ENCODE measurements around the gene PACRG.

DNA sequence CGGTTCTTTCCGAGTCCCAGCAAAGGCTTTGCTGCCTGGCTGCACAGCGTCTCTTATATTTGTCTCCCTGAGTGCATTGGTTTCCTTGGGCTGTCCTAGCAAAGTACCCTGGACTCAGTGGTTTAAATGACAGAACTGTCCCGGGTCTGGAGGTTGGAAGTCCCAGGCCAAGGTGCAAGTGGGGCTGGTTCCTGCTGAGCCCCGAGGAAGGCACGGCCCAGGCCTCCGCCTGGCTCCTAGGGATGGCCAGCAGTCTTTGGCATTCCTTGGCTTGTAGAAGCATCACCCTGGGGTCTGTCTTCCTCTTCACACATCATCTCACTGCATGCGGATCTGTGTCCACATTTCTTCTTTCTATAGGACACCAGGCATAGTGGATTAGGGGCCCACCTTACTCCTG, 621.9 kb downstream of the PACRG start:
- TF ChIP-seq, protein P1, sequence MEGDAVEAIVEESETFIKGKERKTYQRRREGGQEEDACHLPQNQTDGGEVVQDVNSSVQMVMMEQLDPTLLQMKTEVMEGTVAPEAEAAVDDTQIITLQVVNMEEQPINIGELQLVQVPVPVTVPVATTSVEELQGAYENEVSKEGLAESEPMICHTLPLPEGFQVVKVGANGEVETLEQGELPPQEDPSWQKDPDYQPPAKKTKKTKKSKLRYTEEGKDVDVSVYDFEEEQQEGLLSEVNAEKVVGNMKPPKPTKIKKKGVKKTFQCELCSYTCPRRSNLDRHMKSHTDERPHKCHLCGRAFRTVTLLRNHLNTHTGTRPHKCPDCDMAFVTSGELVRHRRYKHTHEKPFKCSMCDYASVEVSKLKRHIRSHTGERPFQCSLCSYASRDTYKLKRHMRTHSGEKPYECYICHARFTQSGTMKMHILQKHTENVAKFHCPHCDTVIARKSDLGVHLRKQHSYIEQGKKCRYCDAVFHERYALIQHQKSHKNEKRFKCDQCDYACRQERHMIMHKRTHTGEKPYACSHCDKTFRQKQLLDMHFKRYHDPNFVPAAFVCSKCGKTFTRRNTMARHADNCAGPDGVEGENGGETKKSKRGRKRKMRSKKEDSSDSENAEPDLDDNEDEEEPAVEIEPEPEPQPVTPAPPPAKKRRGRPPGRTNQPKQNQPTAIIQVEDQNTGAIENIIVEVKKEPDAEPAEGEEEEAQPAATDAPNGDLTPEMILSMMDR (IDR thresholded peaks at IDR 0.05) = no peak
- no peak for TF ChIP-seq POLR2A (IDR thresholded peaks at IDR 0.05)

Measured in testis (tissue), 2 donors.